A673 (cell line): ENCODE measurements around the gene ARPIN.

ENCODE experiments used
- EZH2 ChIP-seq: fragments of 200-600 bp; sonication (generic); IDR thresholded peaks from 2 replicates; pipeline ENCODE4 v1.6.1; 2017; ENCODE audit warnings: borderline replicate concordance, low read depth, mild to moderate bottlenecking, mixed read lengths, antibody characterized with exemption, low read length; ENCODE audit not compliant: poor library complexity, severe bottlenecking
- TF ChIP-seq, protein P1 (sequence below): fragments of 300-800, 200-600 bp; sonication (generic); conservative IDR thresholded peaks from 2 replicates; pipeline ENCODE4 v1.5.1; 2017; ENCODE audit warnings: low read depth, mild to moderate bottlenecking, antibody characterized with exemption, low read length, moderate library complexity, mixed read lengths

DNA sequence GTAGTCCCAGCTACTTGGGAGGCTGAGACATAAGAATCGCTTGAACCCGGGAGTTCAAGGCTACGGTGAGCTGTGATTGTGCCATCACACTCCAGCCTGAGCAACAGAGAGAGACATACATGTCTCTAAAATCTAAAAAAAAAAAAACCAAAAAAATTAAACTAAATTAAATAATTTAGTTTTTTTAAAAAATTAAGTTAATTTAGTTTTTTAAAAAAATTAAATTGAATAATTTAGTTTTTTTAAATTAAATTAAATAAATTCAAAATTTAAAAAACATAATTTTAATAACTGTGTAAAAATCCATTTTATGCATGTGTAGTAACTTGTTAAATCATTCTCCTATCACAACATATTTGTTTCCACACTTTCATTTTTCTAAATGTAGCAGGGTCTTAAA lies 20.1 kb upstream of the ARPIN start:
- TF ChIP-seq, protein P1, sequence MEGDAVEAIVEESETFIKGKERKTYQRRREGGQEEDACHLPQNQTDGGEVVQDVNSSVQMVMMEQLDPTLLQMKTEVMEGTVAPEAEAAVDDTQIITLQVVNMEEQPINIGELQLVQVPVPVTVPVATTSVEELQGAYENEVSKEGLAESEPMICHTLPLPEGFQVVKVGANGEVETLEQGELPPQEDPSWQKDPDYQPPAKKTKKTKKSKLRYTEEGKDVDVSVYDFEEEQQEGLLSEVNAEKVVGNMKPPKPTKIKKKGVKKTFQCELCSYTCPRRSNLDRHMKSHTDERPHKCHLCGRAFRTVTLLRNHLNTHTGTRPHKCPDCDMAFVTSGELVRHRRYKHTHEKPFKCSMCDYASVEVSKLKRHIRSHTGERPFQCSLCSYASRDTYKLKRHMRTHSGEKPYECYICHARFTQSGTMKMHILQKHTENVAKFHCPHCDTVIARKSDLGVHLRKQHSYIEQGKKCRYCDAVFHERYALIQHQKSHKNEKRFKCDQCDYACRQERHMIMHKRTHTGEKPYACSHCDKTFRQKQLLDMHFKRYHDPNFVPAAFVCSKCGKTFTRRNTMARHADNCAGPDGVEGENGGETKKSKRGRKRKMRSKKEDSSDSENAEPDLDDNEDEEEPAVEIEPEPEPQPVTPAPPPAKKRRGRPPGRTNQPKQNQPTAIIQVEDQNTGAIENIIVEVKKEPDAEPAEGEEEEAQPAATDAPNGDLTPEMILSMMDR, result no peak
- TF ChIP-seq EZH2, result no peak
